Uterus (tissue), 4 donors: ENCODE measurements around the gene GREB1L. TPM values are rescaled to one million over a fixed set of nuclear protein-coding genes. Genes with fewer than 3 reads are reported as not detected.

Source experiments
- DNase-seq, 2 donors: peaks; one replicate each; pipeline ENCODE4 v3.0.0-alpha.2; 2019 to 2020
- H3K27ac ChIP-seq, 2 donors: fragments of 200-600 bp; sonication (generic); 1 replicate in 1 of 2; 2 replicates in 1 of 2; pipeline ENCODE4 v1.5.1; 2016 to 2018
- H3K27me3 ChIP-seq, 2 donors: fragments of 200-600 bp; sonication (generic); one replicate each; pipeline ENCODE4 v1.5.1; 2018 to 2019; ENCODE audit warnings: control low read depth in 1 of 2
- H3K36me3 ChIP-seq, 2 donors: fragments of 200-600 bp; sonication (generic); one replicate each; pipeline ENCODE4 v1.5.1; 2019; ENCODE audit warnings: control low read depth in 1 of 2
- H3K4me1 ChIP-seq, 2 donors: fragments of 200-600 bp; sonication (generic); one replicate each; pipeline ENCODE4 v1.5.1; 2018 to 2019; ENCODE audit warnings: control low read depth in 1 of 2
- H3K4me3 ChIP-seq, 2 donors: fragments of 200-600 bp; sonication (generic); 1 replicate in 1 of 2; 2 replicates in 1 of 2; pipeline ENCODE4 v1.5.1; 2018 to 2019; ENCODE audit warnings: mild to moderate bottlenecking in 1 of 2
- H3K9me3 ChIP-seq, 2 donors: fragments of 200-600 bp; sonication (generic); one replicate each; pipeline ENCODE4 v1.5.1; 2019; ENCODE audit warnings: control low read depth in 1 of 2
- POLR2A ChIP-seq, 2 donors: fragments of 450-650 bp; IDR thresholded peaks; one replicate each; pipeline ENCODE4 v1.6.1; 2016; ENCODE audit warnings: antibody characterized with exemption in 2 of 2, mild to moderate bottlenecking in 1 of 2, moderate library complexity in 1 of 2
- intact Hi-C: fragments of 100-400 bp; cut with DNase I; formaldehyde crosslinking; loops from one replicate; pipeline ENCODE4 v1.15.1; 2023; ENCODE audit warnings: low total_unique reads
- total RNA-seq, 4 donors: library from RNA; depleted of rRNA in 3 of 4; stranded (reverse); fragments of >200 nt in 3 of 4; gene quantifications; one replicate each; pipeline versions ENCODE4 v1.1.0 to v1.2.4, GENCODE V29; 2014 to 2023
- TF ChIP-seq, protein P1 (sequence below), 4 experiments: fragments of 200-600 bp in 2 of 4; fragments of 450-650 bp in 2 of 4; sonication (generic) in 2 of 4; IDR thresholded peaks; one replicate each; pipeline ENCODE4 v1.5.1; 2016 to 2019; ENCODE audit warnings: antibody characterized with exemption in 4 of 4, mild to moderate bottlenecking in 2 of 4, moderate library complexity in 1 of 4
- donor health status: DM: yes; HTN: yes; CAD: no.

The GREB1L gene
- total RNA-seq, 4 donors from 2014 or later, result 4.1 to 15.3 (median 9.2) TPM

DNA sequence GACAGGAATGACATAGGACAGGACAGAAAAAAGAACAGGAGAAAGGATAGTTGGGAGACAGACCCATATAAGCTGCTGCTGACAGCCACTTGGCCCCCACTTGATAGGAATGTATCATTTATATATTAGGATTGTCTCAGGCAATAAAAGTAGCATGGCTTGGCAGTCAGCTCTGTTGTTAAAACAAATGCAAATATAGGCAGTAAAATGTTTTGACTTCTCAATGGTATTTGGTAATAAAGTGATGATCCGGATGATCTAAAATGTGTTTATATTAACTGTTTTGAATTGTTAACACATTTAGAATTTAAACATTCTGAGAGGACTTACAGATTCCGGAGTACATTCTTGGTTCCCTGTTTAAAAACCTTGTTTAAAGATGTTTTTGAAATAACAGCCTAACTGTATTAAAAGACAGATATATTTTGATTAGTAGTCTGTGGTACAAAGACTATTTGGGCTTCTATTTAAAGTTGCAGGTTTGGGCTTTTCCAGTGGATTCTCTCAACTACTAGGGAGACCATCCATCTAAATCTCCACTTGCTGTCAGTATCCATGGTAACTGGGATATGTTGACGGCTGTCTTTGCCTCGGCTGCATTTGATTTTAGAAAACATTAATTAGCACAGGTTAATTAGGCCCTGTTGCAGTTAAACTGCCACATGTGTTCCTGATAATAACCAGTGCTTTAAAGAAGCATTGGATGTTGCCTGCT is 210.9 kb downstream of the GREB1L start:
- intact Hi-C loops, result no loop called here
- no peak for TF ChIP-seq POLR2A (IDR thresholded peaks at IDR 0.05)
- TF ChIP-seq, protein P1, sequence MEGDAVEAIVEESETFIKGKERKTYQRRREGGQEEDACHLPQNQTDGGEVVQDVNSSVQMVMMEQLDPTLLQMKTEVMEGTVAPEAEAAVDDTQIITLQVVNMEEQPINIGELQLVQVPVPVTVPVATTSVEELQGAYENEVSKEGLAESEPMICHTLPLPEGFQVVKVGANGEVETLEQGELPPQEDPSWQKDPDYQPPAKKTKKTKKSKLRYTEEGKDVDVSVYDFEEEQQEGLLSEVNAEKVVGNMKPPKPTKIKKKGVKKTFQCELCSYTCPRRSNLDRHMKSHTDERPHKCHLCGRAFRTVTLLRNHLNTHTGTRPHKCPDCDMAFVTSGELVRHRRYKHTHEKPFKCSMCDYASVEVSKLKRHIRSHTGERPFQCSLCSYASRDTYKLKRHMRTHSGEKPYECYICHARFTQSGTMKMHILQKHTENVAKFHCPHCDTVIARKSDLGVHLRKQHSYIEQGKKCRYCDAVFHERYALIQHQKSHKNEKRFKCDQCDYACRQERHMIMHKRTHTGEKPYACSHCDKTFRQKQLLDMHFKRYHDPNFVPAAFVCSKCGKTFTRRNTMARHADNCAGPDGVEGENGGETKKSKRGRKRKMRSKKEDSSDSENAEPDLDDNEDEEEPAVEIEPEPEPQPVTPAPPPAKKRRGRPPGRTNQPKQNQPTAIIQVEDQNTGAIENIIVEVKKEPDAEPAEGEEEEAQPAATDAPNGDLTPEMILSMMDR (IDR thresholded peaks at IDR 0.05), result no peak
- no peak overlapping the region for H3K27ac ChIP-seq
- H3K27me3 ChIP-seq, result no peaks in the 10 kb centered on the region
- peaks cover 0 to 3% of the 10 kb centered on the region in 2 donors for H3K4me1 ChIP-seq
- peak in 1 of 2 donors; percentile 13 for DNase-seq
- no peaks in the 10 kb centered on the region for H3K36me3 ChIP-seq
- no peaks in the 10 kb centered on the region for H3K9me3 ChIP-seq
- no peak overlapping the region for H3K4me3 ChIP-seq

DNA sequence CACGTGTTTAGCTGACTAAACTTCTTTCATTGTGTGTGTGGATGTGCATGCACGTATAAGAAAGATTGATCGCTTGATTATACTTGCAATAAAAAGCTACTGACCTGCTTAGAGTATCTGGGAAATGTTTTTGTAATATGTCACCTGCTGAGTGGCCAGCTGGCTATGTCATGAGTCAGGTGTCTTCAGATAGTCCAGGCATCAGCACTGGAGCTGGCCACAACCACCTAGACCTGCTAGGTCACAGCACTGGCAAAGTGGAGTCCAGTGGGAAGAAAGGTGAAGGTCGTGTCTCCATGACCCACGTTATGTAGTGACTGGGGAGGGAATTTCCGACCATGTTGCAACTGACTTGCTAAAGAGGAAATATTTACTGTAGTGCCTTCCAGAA is 211.5 kb downstream of the GREB1L start:
- TF ChIP-seq POLR2A (IDR thresholded peaks at IDR 0.05), result no peak
- TF ChIP-seq, protein P1 (IDR thresholded peaks at IDR 0.05), result no peak
- Histone ChIP-seq H3K27ac (no peak overlapping the region), H3K4me3 (no peak overlapping the region), H3K27me3 (no peaks in the 10 kb centered on the region), H3K4me1 (peaks cover 0 to 3% of the 10 kb centered on the region in 2 donors), H3K9me3 (no peaks in the 10 kb centered on the region), H3K36me3 (no peaks in the 10 kb centered on the region)
- intact Hi-C loops, result no loop called here
- DNase-seq, result peak; percentile 20

DNA sequence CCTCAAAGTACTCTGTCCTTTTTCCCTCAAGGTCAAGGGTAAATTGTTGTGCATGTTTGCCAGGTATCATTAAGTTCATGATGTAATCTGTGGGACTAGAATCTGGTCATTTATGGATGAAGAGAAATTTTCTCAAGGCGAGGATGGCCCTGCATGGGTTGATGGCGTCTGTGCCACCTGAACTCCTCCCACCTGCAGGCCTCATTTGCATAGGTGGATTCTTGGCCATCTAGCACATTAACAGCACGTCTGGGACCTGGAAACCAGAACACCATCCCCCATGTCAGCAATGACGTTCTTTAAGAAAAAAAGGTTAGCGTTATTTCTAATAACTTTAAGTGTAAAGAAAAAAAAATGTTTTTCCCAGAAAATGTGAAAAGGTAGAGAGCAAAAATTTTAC is 212.7 kb downstream of the GREB1L start:
- intact Hi-C loops, result no loop called here
- no peak overlapping the region for H3K4me3 ChIP-seq
- H3K9me3 ChIP-seq, result no peaks in the 10 kb centered on the region
- no peaks in the 10 kb centered on the region for H3K36me3 ChIP-seq
- no peak overlapping the region for H3K27ac ChIP-seq
- peaks cover 0 to 3% of the 10 kb centered on the region in 2 donors for H3K4me1 ChIP-seq
- no peaks in the 10 kb centered on the region for H3K27me3 ChIP-seq
- no peak for DNase-seq
- no peak for TF ChIP-seq POLR2A (IDR thresholded peaks at IDR 0.05)
- TF ChIP-seq, protein P1 (IDR thresholded peaks at IDR 0.05), result no peak

DNA sequence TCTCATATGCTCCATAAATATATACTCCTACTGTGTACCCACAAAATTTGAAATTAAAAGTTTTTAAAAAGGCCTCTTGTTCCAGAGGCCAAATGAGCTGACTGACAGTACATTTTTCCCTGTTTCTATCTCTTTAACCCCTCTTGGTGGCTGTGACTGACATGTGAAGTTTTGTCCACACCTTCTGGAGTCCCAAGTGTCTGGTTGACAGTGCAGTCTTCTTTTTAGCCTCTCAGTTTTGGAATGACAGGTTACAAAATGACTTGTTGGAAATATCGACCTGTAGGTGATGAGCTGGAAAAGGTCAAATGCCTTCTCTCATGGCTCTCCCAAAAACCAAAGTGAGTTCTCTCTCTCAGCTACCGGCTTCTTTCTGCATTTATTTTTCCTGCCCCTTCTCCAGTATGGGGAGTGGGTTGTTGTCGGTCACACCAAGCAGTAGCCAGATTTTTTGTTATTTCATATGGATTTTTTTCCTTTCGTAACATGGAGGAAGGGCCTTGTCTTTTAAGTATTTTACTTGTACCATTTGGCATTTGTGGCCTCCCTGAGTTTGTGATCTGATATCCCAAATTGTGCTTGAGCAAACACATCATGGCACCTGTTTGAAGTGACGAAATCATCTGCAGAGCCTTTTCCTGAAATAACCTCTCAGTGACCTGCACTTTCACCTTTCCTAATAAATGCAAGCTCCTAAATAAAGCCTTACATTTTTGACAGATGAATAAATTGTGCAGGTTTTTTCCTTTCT is 214.6 kb downstream of the GREB1L start:
- intact Hi-C loops, result no loop called here
- TF ChIP-seq POLR2A (IDR thresholded peaks at IDR 0.05), result no peak
- TF ChIP-seq, protein P1 (IDR thresholded peaks at IDR 0.05), result no peak
- Histone ChIP-seq H3K9me3 (no peaks in the 10 kb centered on the region), H3K4me1 (peaks cover 0 to 3% of the 10 kb centered on the region in 2 donors), H3K27ac (no peak overlapping the region), H3K4me3 (no peak overlapping the region), H3K36me3 (no peaks in the 10 kb centered on the region), H3K27me3 (no peaks in the 10 kb centered on the region)
- DNase-seq, result no peak

DNA sequence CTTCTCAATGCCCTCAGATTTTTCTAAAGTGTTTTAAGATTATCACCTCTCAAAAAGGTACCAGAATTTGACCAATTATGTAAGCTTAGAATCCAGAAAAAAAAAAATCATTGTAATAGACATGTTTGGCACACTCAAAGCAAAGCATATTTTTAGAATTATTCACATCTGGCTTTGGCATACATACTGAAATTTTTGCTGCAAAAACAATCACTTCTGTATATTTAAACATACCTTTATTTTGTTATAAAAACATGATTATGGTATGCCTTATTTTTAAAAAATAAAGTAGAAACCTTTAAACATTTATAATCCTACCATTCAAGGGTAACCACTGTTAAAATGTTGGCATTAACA is 215.1 kb downstream of the GREB1L start:
- Histone ChIP-seq H3K27ac (no peak overlapping the region), H3K4me3 (no peak overlapping the region), H3K9me3 (no peaks in the 10 kb centered on the region), H3K27me3 (no peaks in the 10 kb centered on the region), H3K4me1 (no peaks in the 10 kb centered on the region), H3K36me3 (no peaks in the 10 kb centered on the region)
- intact Hi-C loops, result no loop called here
- TF ChIP-seq, protein P1 (IDR thresholded peaks at IDR 0.05), result no peak
- no peak for TF ChIP-seq POLR2A (IDR thresholded peaks at IDR 0.05)
- DNase-seq, result no peak
